Measurements from ENCODE around the gene UBE2L6. TPM values are rescaled to one million over a fixed set of nuclear protein-coding genes. Genes with fewer than 3 reads are reported as not detected.

The UBE2L6 gene
- total RNA-seq (10 to 100 TPM; 18.6 to 44.8 TPM), polyA plus RNA-seq (10 to 100 TPM; 85.4 to 97.2 TPM)

- DNase-seq (ENCODE audit: low spot score) = peak; percentile 80
- Histone ChIP-seq H3K4me3 (ENCODE audit: low read depth in 1 of 3, low read length in 3 of 3) (peak within 1 kb of the TSS; percentile 78 to 97 (median 79)), H3K9me3 (ENCODE audit: control insufficient read depth in 4 of 4, low read length in 3 of 4) (no peaks in the 10 kb centered on the region), H3K4me1 (ENCODE audit: control insufficient read depth in 4 of 4, insufficient read depth in 4 of 4, low read length in 3 of 4) (peaks cover 8 to 37% (median 24%) of the 10 kb centered on the region in 4 donors), H3K9ac (ENCODE audit: low read depth in 1 of 2, low read length in 2 of 2) (peak within 1 kb of the TSS; percentile 77 to 80), H3K27ac (ENCODE audit: low read depth in 1 of 2, low read length in 2 of 2) (peak within 1 kb of the TSS; percentile 85 to 90), H3K36me3 (ENCODE audit: control insufficient read depth in 4 of 4, insufficient read depth in 3 of 4, low read depth in 1 of 4, low read length in 3 of 4) (no peaks in the 10 kb centered on the region), H3K27me3 (ENCODE audit: control insufficient read depth in 4 of 4, insufficient read depth in 4 of 4, low read length in 3 of 4) (no peaks in the 10 kb centered on the region)
- TF ChIP-seq FOXA1 (IDR thresholded peaks at IDR 0.05) (no peak), HNF4G (IDR thresholded peaks at IDR 0.05) (no peak), FOXA2 (IDR thresholded peaks at IDR 0.05) (no peak), NR2F2 (IDR thresholded peaks at IDR 0.05) (no peak), RXRA (IDR thresholded peaks at IDR 0.05) (no peak), MAX (IDR thresholded peaks at IDR 0.05) (no peak)
- under 1% methylated on average over 92 of the region's 92 CpGs for WGBS
These were observed at the start of gene UBE2L6 for GRCh38 chr11:57567515-57568329. UBE2L6 (minus strand) TSS chr11:57567672; CDS start chr11:57567611, 61 bp downstream.

GRCh38 chr11:57616595-57616994 is 49.1 kb upstream of the UBE2L6 start:
- Histone ChIP-seq H3K4me3 (ENCODE audit: low read depth in 1 of 3, low read length in 3 of 3) (no peak overlapping the region), H3K36me3 (ENCODE audit: control insufficient read depth in 4 of 4, insufficient read depth in 3 of 4, low read depth in 1 of 4, low read length in 3 of 4) (peaks cover 12 to 48% (median 38%) of the 10 kb centered on the region in 4 donors), H3K9ac (ENCODE audit: low read depth in 1 of 2, low read length in 2 of 2) (no peak overlapping the region), H3K27ac (ENCODE audit: low read depth in 1 of 2, low read length in 2 of 2) (peak overlapping the region; percentile 66 to 81), H3K9me3 (ENCODE audit: control insufficient read depth in 4 of 4, low read length in 3 of 4) (no peaks in the 10 kb centered on the region), H3K4me1 (ENCODE audit: control insufficient read depth in 4 of 4, insufficient read depth in 4 of 4, low read length in 3 of 4) (peaks cover 11 to 69% (median 63%) of the 10 kb centered on the region in 4 donors), H3K27me3 (ENCODE audit: control insufficient read depth in 4 of 4, insufficient read depth in 4 of 4, low read length in 3 of 4) (no peaks in the 10 kb centered on the region)
- TF ChIP-seq RAD21 (IDR thresholded peaks at IDR 0.05) (peak; percentile 32 to 54), HNF4A (conservative IDR thresholded peaks at IDR 0.05) (peak; percentile 96 to 97), YY1 (IDR thresholded peaks at IDR 0.05) (peak; percentile 46), EGR1 (IDR thresholded peaks at IDR 0.05; ENCODE audit: low read depth in 2 of 2) (peak in 1 of 2 donors; percentile 78), FOXA1 (IDR thresholded peaks at IDR 0.05) (no peak), REST (IDR thresholded peaks at IDR 0.05) (peak; percentile 43), NR2F2 (IDR thresholded peaks at IDR 0.05) (peak; percentile 100), RXRA (IDR thresholded peaks at IDR 0.05) (peak; percentile 97), FOXA2 (IDR thresholded peaks at IDR 0.05) (peak; percentile 46), SP1 (IDR thresholded peaks at IDR 0.05) (peak; percentile 92), MAX (IDR thresholded peaks at IDR 0.05) (peak; percentile 79), GABPA (IDR thresholded peaks at IDR 0.05 in 1 of 2, conservative IDR thresholded peaks at IDR 0.05 in 1 of 2) (no peak), JUND (IDR thresholded peaks at IDR 0.05) (peak; percentile 81 to 84), HNF4G (IDR thresholded peaks at IDR 0.05) (peak; percentile 87), TAF1 (conservative IDR thresholded peaks at IDR 0.05) (peak; percentile 17)
- TF ChIP-seq, protein P1, sequence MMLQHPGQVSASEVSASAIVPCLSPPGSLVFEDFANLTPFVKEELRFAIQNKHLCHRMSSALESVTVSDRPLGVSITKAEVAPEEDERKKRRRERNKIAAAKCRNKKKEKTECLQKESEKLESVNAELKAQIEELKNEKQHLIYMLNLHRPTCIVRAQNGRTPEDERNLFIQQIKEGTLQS (IDR thresholded peaks at IDR 0.05) = peak; percentile 29
- TF ChIP-seq, protein P2, sequence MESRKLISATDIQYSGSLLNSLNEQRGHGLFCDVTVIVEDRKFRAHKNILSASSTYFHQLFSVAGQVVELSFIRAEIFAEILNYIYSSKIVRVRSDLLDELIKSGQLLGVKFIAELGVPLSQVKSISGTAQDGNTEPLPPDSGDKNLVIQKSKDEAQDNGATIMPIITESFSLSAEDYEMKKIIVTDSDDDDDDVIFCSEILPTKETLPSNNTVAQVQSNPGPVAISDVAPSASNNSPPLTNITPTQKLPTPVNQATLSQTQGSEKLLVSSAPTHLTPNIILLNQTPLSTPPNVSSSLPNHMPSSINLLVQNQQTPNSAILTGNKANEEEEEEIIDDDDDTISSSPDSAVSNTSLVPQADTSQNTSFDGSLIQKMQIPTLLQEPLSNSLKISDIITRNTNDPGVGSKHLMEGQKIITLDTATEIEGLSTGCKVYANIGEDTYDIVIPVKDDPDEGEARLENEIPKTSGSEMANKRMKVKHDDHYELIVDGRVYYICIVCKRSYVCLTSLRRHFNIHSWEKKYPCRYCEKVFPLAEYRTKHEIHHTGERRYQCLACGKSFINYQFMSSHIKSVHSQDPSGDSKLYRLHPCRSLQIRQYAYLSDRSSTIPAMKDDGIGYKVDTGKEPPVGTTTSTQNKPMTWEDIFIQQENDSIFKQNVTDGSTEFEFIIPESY (IDR thresholded peaks at IDR 0.05) = peak; percentile 89
- TF ChIP-seq, protein P3, sequence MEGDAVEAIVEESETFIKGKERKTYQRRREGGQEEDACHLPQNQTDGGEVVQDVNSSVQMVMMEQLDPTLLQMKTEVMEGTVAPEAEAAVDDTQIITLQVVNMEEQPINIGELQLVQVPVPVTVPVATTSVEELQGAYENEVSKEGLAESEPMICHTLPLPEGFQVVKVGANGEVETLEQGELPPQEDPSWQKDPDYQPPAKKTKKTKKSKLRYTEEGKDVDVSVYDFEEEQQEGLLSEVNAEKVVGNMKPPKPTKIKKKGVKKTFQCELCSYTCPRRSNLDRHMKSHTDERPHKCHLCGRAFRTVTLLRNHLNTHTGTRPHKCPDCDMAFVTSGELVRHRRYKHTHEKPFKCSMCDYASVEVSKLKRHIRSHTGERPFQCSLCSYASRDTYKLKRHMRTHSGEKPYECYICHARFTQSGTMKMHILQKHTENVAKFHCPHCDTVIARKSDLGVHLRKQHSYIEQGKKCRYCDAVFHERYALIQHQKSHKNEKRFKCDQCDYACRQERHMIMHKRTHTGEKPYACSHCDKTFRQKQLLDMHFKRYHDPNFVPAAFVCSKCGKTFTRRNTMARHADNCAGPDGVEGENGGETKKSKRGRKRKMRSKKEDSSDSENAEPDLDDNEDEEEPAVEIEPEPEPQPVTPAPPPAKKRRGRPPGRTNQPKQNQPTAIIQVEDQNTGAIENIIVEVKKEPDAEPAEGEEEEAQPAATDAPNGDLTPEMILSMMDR (IDR thresholded peaks at IDR 0.05; ENCODE audit: low read depth, low read length, missing input control) = no peak
- DNase-seq (ENCODE audit: low spot score) = no peak
- 33% methylated on average over 3 of the region's 3 CpGs for WGBS

All from liver (tissue), 9 donors.